Caco-2 (cell line): Measurements from ENCODE around the gene PRKAR1B. TPM values are rescaled to one million over a fixed set of nuclear protein-coding genes. Genes with fewer than 3 reads are reported as not detected.

Experiments
- BruUV-seq: library from RNA; stranded (reverse); fragments of 400-500 nt; replicated peaks from 2 replicates; lab custom pipeline; 2021; lab: Mats Ljungman, UMichigan
- CTCF ChIA-PET: fragments of 300-600 bp; sonication (Branson Sonifier 250); formaldehyde crosslinking; loops from one replicate; lab custom pipeline; 2022; ENCODE audit warnings: antibody characterized with exemption; lab: Charles Lee
- POLR2A ChIA-PET: fragments of 300-600 bp; sonication (Branson Sonifier 250); formaldehyde crosslinking; loops from one replicate; lab custom pipeline; 2022; ENCODE audit warnings: antibody characterized with exemption; lab: Charles Lee
- DNase-seq, 2 experiments: peaks; one replicate each; pipeline versions ENCODE4 v3.0.0 to v3.0.0-alpha.2; 2020 to 2022
- H3K27me3 ChIP-seq: replicated peaks from 2 replicates; pipeline ENCODE4 v1.6.0; 2011; ENCODE audit warnings: low read length; ENCODE audit not compliant: control insufficient read depth, insufficient read depth
- H3K36me3 ChIP-seq: 2 replicates; pipeline ENCODE4 v1.5.1; 2011; ENCODE audit warnings: low read length; ENCODE audit not compliant: control insufficient read depth, insufficient read depth
- H3K4me1 ChIP-seq: fragments of 250-450 bp; sonication (Bioruptor Pico); 2 replicates; pipeline ENCODE4 v1.5.1; 2020; ENCODE audit warnings: mild to moderate bottlenecking
- H3K4me3 ChIP-seq: 2 replicates; pipeline ENCODE4 v1.5.1; 2011; ENCODE audit warnings: low read depth, mild to moderate bottlenecking, control low read depth, low read length
- H3K9me3 ChIP-seq: fragments of 250-450 bp; sonication (Bioruptor Pico); 2 replicates; pipeline ENCODE4 v1.5.1; 2020; ENCODE audit warnings: mild to moderate bottlenecking, moderate library complexity
- H3K27ac Mint-ChIP-seq: one replicate; pipeline ENCODE4 v1.8.0; 2022; ENCODE audit warnings: mixed read lengths; ENCODE audit not compliant: unreplicated experiment
- H3K27me3 Mint-ChIP-seq: one replicate; pipeline ENCODE4 v1.8.0; 2022; ENCODE audit warnings: mixed read lengths; ENCODE audit not compliant: insufficient read depth, unreplicated experiment
- H3K36me3 Mint-ChIP-seq: one replicate; pipeline ENCODE4 v1.8.0; 2022; ENCODE audit warnings: mild to moderate bottlenecking, mixed read lengths; ENCODE audit not compliant: insufficient read depth, unreplicated experiment
- H3K4me1 Mint-ChIP-seq: one replicate; pipeline ENCODE4 v1.8.0; 2022; ENCODE audit warnings: low read depth, mixed read lengths; ENCODE audit not compliant: unreplicated experiment
- H3K4me3 Mint-ChIP-seq: one replicate; pipeline ENCODE4 v1.8.0; 2022; ENCODE audit warnings: mild to moderate bottlenecking, moderate library complexity, mixed read lengths; ENCODE audit not compliant: unreplicated experiment
- H3K9me3 Mint-ChIP-seq: one replicate; pipeline ENCODE4 v1.8.0; 2022; ENCODE audit warnings: mixed read lengths; ENCODE audit not compliant: unreplicated experiment
- intact Hi-C: fragments of 100-400 bp; cut with micrococcal nuclease; formaldehyde crosslinking; loops from one replicate; pipeline ENCODE4 v1.10.0; 2022; ENCODE audit not compliant: unreplicated experiment
- total RNA-seq: library from RNA; stranded (reverse); gene quantifications from 2 replicates; pipeline ENCODE4 v1.2.3, GENCODE V29; 2022
- TF ChIP-seq, protein P1 (sequence below), 2 experiments: fragments of 200-600 bp in 1 of 2; IDR thresholded peaks; 1 replicate in 1 of 2; 2 replicates in 1 of 2; pipeline versions ENCODE4 v1.5.1 to v1.8.0; 2011 to 2022; ENCODE audit warnings: antibody characterized with exemption in 1 of 2, control low read depth in 1 of 2, inconsistent platforms in 1 of 2, low read depth in 1 of 2, low read length in 1 of 2, mild to moderate bottlenecking in 1 of 2, moderate library complexity in 1 of 2; ENCODE audit not compliant: insufficient read depth in 1 of 2, severe bottlenecking in 1 of 2, unreplicated experiment in 1 of 2

PRKAR1B gene
- total RNA-seq, 1 experiment from 2014 or later = 56.6 TPM

DNA sequence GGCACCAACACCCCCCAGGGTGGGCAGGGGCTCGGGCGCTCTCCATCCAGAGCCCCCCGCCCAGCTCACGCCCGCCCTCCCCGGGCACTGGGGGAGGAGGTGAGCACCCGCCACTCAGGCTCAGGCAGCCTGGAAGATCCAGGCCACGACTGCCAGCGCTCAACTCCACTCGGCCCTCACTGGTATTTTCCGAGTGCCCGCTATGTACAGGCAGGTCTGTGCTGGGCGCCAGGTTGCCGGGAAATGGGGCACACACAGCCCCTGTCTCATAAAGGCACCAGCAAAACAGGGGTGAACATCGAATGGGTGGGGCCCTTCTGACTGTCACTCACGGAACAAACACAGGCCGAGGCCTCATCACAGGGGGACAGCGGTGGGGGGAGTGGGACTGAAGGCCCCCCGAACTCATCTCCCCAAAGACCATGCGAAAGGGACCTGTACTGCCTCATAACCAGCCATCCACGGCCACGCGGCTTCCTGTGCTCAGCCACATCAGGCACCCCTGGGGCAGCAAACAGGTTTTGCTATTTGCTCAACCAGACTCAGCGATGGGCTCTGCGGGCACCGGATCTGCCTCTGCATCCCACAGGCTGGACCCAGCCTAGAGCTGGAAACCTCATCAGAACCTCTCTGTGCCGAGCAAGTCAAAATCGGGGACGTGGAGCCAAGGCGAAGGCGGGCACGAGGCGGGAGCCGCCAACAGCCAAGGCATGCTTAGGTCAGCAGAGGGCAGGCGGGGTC, 99.2 kb downstream of the PRKAR1B start:
- intact Hi-C loops = no loop called here
- H3K4me1 Mint-ChIP-seq = no peaks in the 10 kb centered on the region
- ChIA-PET CTCF (no interaction called here), POLR2A (no interaction called here)
- TF ChIP-seq, protein P1, sequence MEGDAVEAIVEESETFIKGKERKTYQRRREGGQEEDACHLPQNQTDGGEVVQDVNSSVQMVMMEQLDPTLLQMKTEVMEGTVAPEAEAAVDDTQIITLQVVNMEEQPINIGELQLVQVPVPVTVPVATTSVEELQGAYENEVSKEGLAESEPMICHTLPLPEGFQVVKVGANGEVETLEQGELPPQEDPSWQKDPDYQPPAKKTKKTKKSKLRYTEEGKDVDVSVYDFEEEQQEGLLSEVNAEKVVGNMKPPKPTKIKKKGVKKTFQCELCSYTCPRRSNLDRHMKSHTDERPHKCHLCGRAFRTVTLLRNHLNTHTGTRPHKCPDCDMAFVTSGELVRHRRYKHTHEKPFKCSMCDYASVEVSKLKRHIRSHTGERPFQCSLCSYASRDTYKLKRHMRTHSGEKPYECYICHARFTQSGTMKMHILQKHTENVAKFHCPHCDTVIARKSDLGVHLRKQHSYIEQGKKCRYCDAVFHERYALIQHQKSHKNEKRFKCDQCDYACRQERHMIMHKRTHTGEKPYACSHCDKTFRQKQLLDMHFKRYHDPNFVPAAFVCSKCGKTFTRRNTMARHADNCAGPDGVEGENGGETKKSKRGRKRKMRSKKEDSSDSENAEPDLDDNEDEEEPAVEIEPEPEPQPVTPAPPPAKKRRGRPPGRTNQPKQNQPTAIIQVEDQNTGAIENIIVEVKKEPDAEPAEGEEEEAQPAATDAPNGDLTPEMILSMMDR (IDR thresholded peaks at IDR 0.05; ENCODE audit: insufficient read depth in 1 of 2, low read depth in 1 of 2, low read length in 1 of 2, severe bottlenecking in 1 of 2, unreplicated experiment in 1 of 2) = no peak
- Histone ChIP-seq H3K4me1 (no peaks in the 10 kb centered on the region), H3K4me3 (no peak overlapping the region), H3K9me3 (no peaks in the 10 kb centered on the region), H3K36me3 (no peaks in the 10 kb centered on the region), H3K27me3 (no peaks in the 10 kb centered on the region)
- H3K27me3 Mint-ChIP-seq = no peaks in the 10 kb centered on the region
- peaks cover 6% of the 10 kb centered on the region for H3K36me3 Mint-ChIP-seq
- no peak overlapping the region for H3K27ac Mint-ChIP-seq
- no peak for DNase-seq
- no peak overlapping the region for H3K4me3 Mint-ChIP-seq
- H3K9me3 Mint-ChIP-seq = no peaks in the 10 kb centered on the region
- no TSS peak for BruUV-seq

DNA sequence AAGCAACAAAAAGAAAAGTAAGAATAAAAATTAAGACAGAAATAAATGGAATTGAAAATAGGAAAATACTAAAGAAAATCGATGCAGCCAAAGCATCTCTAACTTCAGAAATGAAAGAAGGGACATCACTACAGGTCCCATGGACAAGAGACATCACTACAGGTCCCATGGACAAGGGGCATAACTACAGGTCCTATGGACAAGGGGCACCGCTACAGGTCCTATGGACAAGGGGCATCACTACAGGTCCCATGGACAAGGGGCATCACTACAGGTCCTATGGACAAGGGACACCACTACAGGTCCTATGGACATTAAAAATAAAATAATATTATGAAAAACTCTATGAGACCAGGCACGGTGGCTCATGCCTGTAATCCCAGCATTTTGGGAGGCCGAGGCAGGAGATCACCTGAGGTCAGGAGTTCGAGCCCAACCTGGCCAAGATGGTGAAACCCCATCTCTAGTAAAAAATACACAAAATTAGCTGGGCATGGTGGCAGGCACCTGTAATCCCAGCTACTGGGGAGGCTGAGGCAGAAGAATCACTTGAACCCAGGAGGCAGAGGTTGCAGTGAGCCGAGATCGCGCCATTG, 101.6 kb downstream of the PRKAR1B start:
- H3K27me3 Mint-ChIP-seq = no peaks in the 10 kb centered on the region
- Histone ChIP-seq H3K4me1 (0 out of 2 replicates have a peak, but pooled peaks cover 7% of the 10 kb centered on the region), H3K36me3 (no peaks in the 10 kb centered on the region), H3K9me3 (peaks cover 19% of the 10 kb centered on the region), H3K27me3 (no peaks in the 10 kb centered on the region), H3K4me3 (no peak overlapping the region)
- intact Hi-C loops = no loop called here
- H3K4me1 Mint-ChIP-seq = no peaks in the 10 kb centered on the region
- TF ChIP-seq, protein P1 (IDR thresholded peaks at IDR 0.05; ENCODE audit: insufficient read depth in 1 of 2, low read depth in 1 of 2, low read length in 1 of 2, severe bottlenecking in 1 of 2, unreplicated experiment in 1 of 2) = no peak
- peaks cover 9% of the 10 kb centered on the region for H3K9me3 Mint-ChIP-seq
- H3K27ac Mint-ChIP-seq = no peak overlapping the region
- no peak for DNase-seq
- BruUV-seq = no TSS peak
- no peak overlapping the region for H3K4me3 Mint-ChIP-seq
- ChIA-PET POLR2A (no interaction called here), CTCF (no interaction called here)
- peaks cover 6% of the 10 kb centered on the region for H3K36me3 Mint-ChIP-seq

DNA sequence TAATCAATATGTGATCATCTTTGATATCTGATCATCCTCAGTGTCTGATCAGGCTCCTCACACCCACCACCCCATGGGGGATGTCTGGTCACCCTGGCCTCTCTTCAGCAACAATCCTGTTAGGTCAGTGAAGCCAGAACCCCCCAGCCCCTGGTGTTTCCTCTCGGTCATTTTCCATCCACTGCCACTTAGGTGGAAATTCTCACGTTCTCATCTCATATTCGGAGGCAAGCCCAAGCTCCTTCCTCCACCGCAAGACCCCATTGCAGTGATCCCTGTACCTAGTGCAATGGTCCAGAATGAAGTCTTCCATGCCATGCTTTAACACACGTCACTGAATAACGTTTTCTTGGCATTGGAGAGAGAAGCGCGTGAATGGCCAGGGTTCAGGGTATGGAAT, 103.6 kb downstream of the PRKAR1B start:
- H3K36me3 ChIP-seq = no peaks in the 10 kb centered on the region
- H3K4me1 Mint-ChIP-seq = no peaks in the 10 kb centered on the region
- DNase-seq = no peak
- TF ChIP-seq, protein P1 (IDR thresholded peaks at IDR 0.05; ENCODE audit: insufficient read depth in 1 of 2, low read depth in 1 of 2, low read length in 1 of 2, severe bottlenecking in 1 of 2, unreplicated experiment in 1 of 2) = no peak
- H3K4me3 Mint-ChIP-seq = no peak overlapping the region
- POLR2A ChIA-PET = no interaction called here
- peaks cover 11% of the 10 kb centered on the region for H3K36me3 Mint-ChIP-seq
- BruUV-seq = no TSS peak
- H3K27me3 Mint-ChIP-seq = no peaks in the 10 kb centered on the region
- H3K4me3 ChIP-seq = no peak overlapping the region
- H3K4me1 ChIP-seq = 0 out of 2 replicates have a peak, but pooled peaks cover 7% of the 10 kb centered on the region
- peaks cover 15% of the 10 kb centered on the region for H3K9me3 Mint-ChIP-seq
- H3K27ac Mint-ChIP-seq = no peak overlapping the region
- intact Hi-C loops = no loop called here
- CTCF ChIA-PET = no interaction called here
- peaks cover 22% of the 10 kb centered on the region for H3K9me3 ChIP-seq
- no peaks in the 10 kb centered on the region for H3K27me3 ChIP-seq
